HCT116 (cell line): ENCODE results near the gene NUP210. TPM values are rescaled to one million over a fixed set of nuclear protein-coding genes. Genes with fewer than 3 reads are reported as not detected.

Source experiments
- ATAC-seq: fragments of 200-7000 bp; cut with Tn5 transposase; 2 replicates; pipeline ENCODE4 v1.9.1; 2020; ENCODE audit warnings: mild to moderate bottlenecking, moderate library complexity
- BruUV-seq: library from RNA; stranded (reverse); fragments of 400-500 nt; replicated peaks from 2 replicates; lab custom pipeline; 2021; lab: Mats Ljungman, UMichigan
- CTCF ChIA-PET: fragments of 300-600 bp; sonication (Branson Sonifier 250); formaldehyde crosslinking; loops from one replicate; lab custom pipeline; 2021; ENCODE audit warnings: antibody characterized with exemption; lab: Charles Lee
- POLR2A ChIA-PET: fragments of 300-600, 350-600 bp; sonication (Branson Sonifier 250); formaldehyde crosslinking; loops from one replicate; lab custom pipeline; 2021; ENCODE audit warnings: antibody characterized with exemption; lab: Charles Lee
- RAD21 ChIA-PET, 2 experiments: fragments of 300-600 bp; sonication (Branson Sonifier 250); formaldehyde crosslinking; loops; one replicate each; lab custom pipeline; 2023; ENCODE audit warnings: low total read pairs in 2 of 2; ENCODE audit not compliant: uncharacterized antibody in 2 of 2, unreplicated experiment in 2 of 2, low non-redundant PET in 1 of 2; lab: Charles Lee
- DNase-seq: peaks from one replicate; pipeline ENCODE4 v3.0.0-alpha.2; 2010; ENCODE audit warnings: low read depth, low spot score
- H2AFZ ChIP-seq: fragments of 200-600 bp; shearing (Covaris generic), sonication (generic); 2 replicates; pipeline ENCODE4 v1.6.1; 2017; ENCODE audit warnings: low read depth, mixed run types, mixed read lengths, antibody characterized with exemption, low read length; ENCODE audit not compliant: poor library complexity, severe bottlenecking
- H3K27ac ChIP-seq: 2 replicates; pipeline ENCODE4 v1.5.1; 2012; ENCODE audit warnings: low read depth, low read length
- H3K27me3 ChIP-seq: fragments of 200-600 bp; sonication (generic); 2 replicates; pipeline ENCODE4 v1.6.1; 2016; ENCODE audit warnings: mixed run types, low read length, mixed read lengths; ENCODE audit not compliant: insufficient read depth
- H3K36me3 ChIP-seq, 2 experiments: fragments of 200-500 bp in 1 of 2; fragments of 200-600 bp in 1 of 2; sonication (Bioruptor generic) in 1 of 2; sonication (generic) in 1 of 2; 2 replicates each; pipeline versions ENCODE4 v1.5.1 to v1.6.1; 2014 to 2016; ENCODE audit warnings: low read length in 2 of 2, inconsistent platforms in 1 of 2, mixed read lengths in 1 of 2, mixed run types in 1 of 2; ENCODE audit not compliant: insufficient read depth in 2 of 2, control insufficient read depth in 1 of 2
- H3K4me1 ChIP-seq, 2 experiments: fragments of 200-600 bp in 1 of 2; sonication (generic) in 1 of 2; 2 replicates each; pipeline versions ENCODE4 v1.5.1 to v1.6.1; 2012 to 2017; ENCODE audit warnings: low read length in 2 of 2, inconsistent platforms in 1 of 2, mild to moderate bottlenecking in 1 of 2, mixed read lengths in 1 of 2, mixed run types in 1 of 2, moderate library complexity in 1 of 2; ENCODE audit not compliant: insufficient read depth in 2 of 2, control insufficient read depth in 1 of 2
- H3K4me2 ChIP-seq: fragments of 200-600 bp; sonication (generic); 2 replicates; pipeline ENCODE4 v1.6.1; 2017; ENCODE audit warnings: mixed run types, low read length, mixed read lengths
- H3K4me3 ChIP-seq, 2 experiments: fragments of 200-600 bp in 1 of 2; sonication (generic) in 1 of 2; replicated peaks in 1 of 2; 2 replicates each; pipeline ENCODE4 v1.5.1; 2011 to 2016; ENCODE audit warnings: low read length in 2 of 2, control low read depth in 1 of 2, low read depth in 1 of 2, mild to moderate bottlenecking in 1 of 2, mixed read lengths in 1 of 2, mixed run types in 1 of 2
- H3K79me2 ChIP-seq: fragments of 200-600 bp; sonication (generic); 2 replicates; pipeline ENCODE4 v1.6.1; 2017; ENCODE audit warnings: mild to moderate bottlenecking, mixed run types, low read length, moderate library complexity, mixed read lengths; ENCODE audit not compliant: insufficient read depth
- H3K9ac ChIP-seq: fragments of 200-600 bp; sonication (generic); 2 replicates; pipeline ENCODE4 v1.6.1; 2016; ENCODE audit warnings: low read length, mixed read lengths
- H3K9me2 ChIP-seq: fragments of 200-600 bp; sonication (generic), shearing (Covaris generic); 2 replicates; pipeline ENCODE4 v1.6.1; 2017; ENCODE audit warnings: mixed run types, mild to moderate bottlenecking, moderate library complexity; ENCODE audit not compliant: insufficient read depth
- H3K9me3 ChIP-seq, 2 experiments: fragments of 200-500 bp in 1 of 2; fragments of 200-600 bp in 1 of 2; sonication (Bioruptor generic) in 1 of 2; sonication (generic) in 1 of 2; 2 replicates each; pipeline ENCODE4 v1.6.1; 2014 to 2017; ENCODE audit warnings: low read length in 2 of 2, mixed read lengths in 2 of 2, inconsistent platforms in 1 of 2, low read depth in 1 of 2, mild to moderate bottlenecking in 1 of 2, mixed run types in 1 of 2, moderate library complexity in 1 of 2; ENCODE audit not compliant: control insufficient read depth in 1 of 2, insufficient read depth in 1 of 2
- H4K20me1 ChIP-seq: fragments of 200-600 bp; sonication (generic), shearing (Covaris generic); 2 replicates; pipeline ENCODE4 v1.6.1; 2017; ENCODE audit warnings: mixed run types, mild to moderate bottlenecking, moderate library complexity; ENCODE audit not compliant: insufficient read depth
- ATF3 ChIP-seq: IDR thresholded peaks from 2 replicates; pipeline ENCODE4 v1.6.1; 2012
- CBX3 ChIP-seq: IDR thresholded peaks from 2 replicates; pipeline ENCODE4 v1.6.1; 2012; ENCODE audit warnings: low read depth
- CEBPB ChIP-seq: IDR thresholded peaks from 2 replicates; pipeline ENCODE4 v1.6.1; 2012; ENCODE audit warnings: low read depth
- EGR1 ChIP-seq: IDR thresholded peaks from 2 replicates; pipeline ENCODE4 v1.6.1; 2012; ENCODE audit warnings: low read depth
- ELF1 ChIP-seq: IDR thresholded peaks from 2 replicates; pipeline ENCODE4 v1.6.1; 2012; ENCODE audit warnings: low read depth, borderline replicate concordance
- EZH2phosphoT487 ChIP-seq: fragments of 200-600 bp; IDR thresholded peaks from 2 replicates; pipeline ENCODE4 v1.6.1; 2018; ENCODE audit warnings: antibody characterized with exemption, borderline replicate concordance
- FOSL1 ChIP-seq: IDR thresholded peaks from 2 replicates; pipeline ENCODE4 v1.6.1; 2012; ENCODE audit warnings: low read depth
- POLR2AphosphoS5 ChIP-seq: IDR thresholded peaks from 2 replicates; pipeline ENCODE4 v1.6.1; 2011; ENCODE audit warnings: mild to moderate bottlenecking, low read depth, low read length, moderate library complexity
- RAD21 ChIP-seq: IDR thresholded peaks from 2 replicates; pipeline ENCODE4 v1.6.1; 2012; ENCODE audit warnings: low read depth, mild to moderate bottlenecking
- REST ChIP-seq: IDR thresholded peaks from 2 replicates; pipeline ENCODE4 v1.6.1; 2012; ENCODE audit warnings: low read depth
- SIN3A ChIP-seq: IDR thresholded peaks from 2 replicates; pipeline ENCODE4 v1.6.1; 2012; ENCODE audit warnings: low read depth
- SP1 ChIP-seq: IDR thresholded peaks from 2 replicates; pipeline ENCODE4 v1.6.1; 2012; ENCODE audit warnings: low read depth
- SRF ChIP-seq: IDR thresholded peaks from 2 replicates; pipeline ENCODE4 v1.6.1; 2012; ENCODE audit warnings: low read depth
- TCF7L2 ChIP-seq: IDR thresholded peaks from 2 replicates; pipeline ENCODE4 v1.7.0; 2011; ENCODE audit warnings: borderline replicate concordance, inconsistent platforms; ENCODE audit not compliant: insufficient read depth, insufficient read length; ENCODE audit errors: extremely low read depth
- ZBTB33 ChIP-seq: IDR thresholded peaks from 2 replicates; pipeline ENCODE4 v1.6.1; 2011; ENCODE audit warnings: mild to moderate bottlenecking, low read length, moderate library complexity; ENCODE audit not compliant: insufficient replicate concordance; ENCODE audit errors: extremely low read depth
- ZFX ChIP-seq: fragments of 450-650 bp; IDR thresholded peaks from 2 replicates; pipeline ENCODE4 v1.6.1; 2017
- ZNF274 ChIP-seq: fragments of 200-500 bp; sonication (Bioruptor generic); IDR thresholded peaks from 2 replicates; pipeline ENCODE4 v1.6.1; 2014; ENCODE audit warnings: mild to moderate bottlenecking, low read depth, low read length, inconsistent platforms
- intact Hi-C: fragments of 100-400 bp; cut with micrococcal nuclease; formaldehyde crosslinking; loops from 2 replicates; pipeline ENCODE4 v1.10.0; 2022
- total RNA-seq: library from RNA; stranded (reverse); gene quantifications from one replicate; pipeline ENCODE4 v1.2.1, GENCODE V29; 2021; ENCODE audit not compliant: unreplicated experiment

NUP210 gene
- total RNA-seq, 1 experiment from 2014 or later: 74.9 TPM

- DNase-seq (no peak), ATAC-seq (no peak)
- Histone ChIP-seq H3K36me3 (peaks cover 7 to 18% of the 10 kb centered on the region in 2 experiments; a peak in 3 of 4 replicates), H3K9ac (no peak overlapping the region), H3K4me2 (no peak overlapping the region), H2AFZ (no peak overlapping the region), H3K4me1 (no peaks in the 10 kb centered on the region), H3K9me2 (no peaks in the 10 kb centered on the region), H4K20me1 (no peaks in the 10 kb centered on the region), H3K4me3 (no peak overlapping the region), H3K9me3 (no peaks in the 10 kb centered on the region), H3K79me2 (no peaks in the 10 kb centered on the region), H3K27me3 (no peaks in the 10 kb centered on the region), H3K27ac (no peak overlapping the region)
- intact Hi-C loops: no loop called here
- CTCF ChIA-PET: no interaction called here
- RAD21 ChIA-PET: no interaction called here
- POLR2A ChIA-PET: no interaction called here
- TF ChIP-seq ZBTB33 (no peak), ELF1 (no peak), SRF (no peak), SIN3A (no peak), FOSL1 (no peak), RAD21 (no peak), SP1 (no peak), REST (no peak), CEBPB (no peak), EGR1 (no peak), ZFX (no peak), POLR2AphosphoS5 (no peak), TCF7L2 (no peak), EZH2phosphoT487 (no peak), CBX3 (no peak), ATF3 (no peak), ZNF274 (no peak)
- no TSS peak for BruUV-seq
These were observed 100.4 kb downstream of the NUP210 start for GRCh38 chr3:13319564-13320220.
